Endometrial microvascular endothelial cells (primary cell): ENCODE results near the gene ERBB4. TPM values are rescaled to one million over a fixed set of nuclear protein-coding genes. Genes with fewer than 3 reads are reported as not detected.
"Not testable (repeated sequence)": the region's sequence is repeated elsewhere in the genome, so short reads cannot be mapped to it uniquely, and the experiment has no call there.

Experiments
- in situ Hi-C: cut with HindIII; loops from 2 replicates; pipeline ENCODE4 v1.10.0; 2017; ENCODE audit warnings: low sequenced_read_pairs, low pct_unique_long_range_greater_than_20kb; ENCODE audit errors: inconsistent ontology term
- total RNA-seq: library from RNA; depleted of rRNA; stranded (reverse); fragments of >200 nt; gene quantifications from one replicate; pipeline ENCODE4 v1.2.3, GENCODE V29; 2015; ENCODE audit errors: inconsistent ontology term

ERBB4 gene
- total RNA-seq, 1 donor from 2014 or later: not detected

- in situ Hi-C loops: no loop called here
Measured at GRCh38 chr2:211564441-211564840, 974.2 kb downstream of the ERBB4 start.

- in situ Hi-C loops: no loop called here
Measured at GRCh38 chr2:211545582-211545981, 993.0 kb downstream of the ERBB4 start.

GRCh38 chr2:211534632-211535031, 1004.0 kb downstream of the ERBB4 start:
- in situ Hi-C loops: no loop called here

GRCh38 chr2:211524248-211524647, 1014.4 kb downstream of the ERBB4 start:
- in situ Hi-C loops: not testable (repeated sequence)

- in situ Hi-C loops: no loop called here
Measured at GRCh38 chr2:211516537-211516936, 1022.1 kb downstream of the ERBB4 start.

GRCh38 chr2:211514049-211514448, 1024.6 kb downstream of the ERBB4 start:
- in situ Hi-C loops: no loop called here

- in situ Hi-C loops: no loop called here
Measured at GRCh38 chr2:211513446-211513845, 1025.2 kb downstream of the ERBB4 start.

- in situ Hi-C loops: no loop called here
Measured at GRCh38 chr2:211512806-211513205, 1025.8 kb downstream of the ERBB4 start.

GRCh38 chr2:211503856-211504255, 1034.7 kb downstream of the ERBB4 start:
- in situ Hi-C loops: no loop called here

GRCh38 chr2:211503198-211503597, 1035.4 kb downstream of the ERBB4 start:
- in situ Hi-C loops: no loop called here

- in situ Hi-C loops: no loop called here
Measured at GRCh38 chr2:211498551-211499205, 1039.9 kb downstream of the ERBB4 start.

- in situ Hi-C loops: no loop called here
Measured at GRCh38 chr2:211495339-211495738, 1043.3 kb downstream of the ERBB4 start.

GRCh38 chr2:211494536-211494935, 1044.1 kb downstream of the ERBB4 start:
- in situ Hi-C loops: no loop called here

GRCh38 chr2:211494085-211494484, 1044.5 kb downstream of the ERBB4 start:
- in situ Hi-C loops: no loop called here

- in situ Hi-C loops: no loop called here
Measured at GRCh38 chr2:211487733-211488132, 1050.9 kb downstream of the ERBB4 start.

- in situ Hi-C loops: no loop called here
Measured at GRCh38 chr2:211479536-211480150, 1059.0 kb downstream of the ERBB4 start.

- in situ Hi-C loops: no loop called here
Measured at GRCh38 chr2:211477537-211478275, 1060.9 kb downstream of the ERBB4 start.

- in situ Hi-C loops: no loop called here
Measured at GRCh38 chr2:211473116-211473515, 1065.5 kb downstream of the ERBB4 start.

- in situ Hi-C loops: no loop called here
Measured at GRCh38 chr2:211469664-211470059, 1068.9 kb downstream of the ERBB4 start.
